ENCODE results near the gene GRID1. TPM values are rescaled to one million over a fixed set of nuclear protein-coding genes. Genes with fewer than 3 reads are reported as not detected.

Gene GRID1
- total and polyA plus RNA-seq, 9 of the 15 experiments (the other 6 are each of a cell fraction or from before 2014, with no cell fraction given), result 0.01 to 7.2 (median 1.2) TPM

DNA sequence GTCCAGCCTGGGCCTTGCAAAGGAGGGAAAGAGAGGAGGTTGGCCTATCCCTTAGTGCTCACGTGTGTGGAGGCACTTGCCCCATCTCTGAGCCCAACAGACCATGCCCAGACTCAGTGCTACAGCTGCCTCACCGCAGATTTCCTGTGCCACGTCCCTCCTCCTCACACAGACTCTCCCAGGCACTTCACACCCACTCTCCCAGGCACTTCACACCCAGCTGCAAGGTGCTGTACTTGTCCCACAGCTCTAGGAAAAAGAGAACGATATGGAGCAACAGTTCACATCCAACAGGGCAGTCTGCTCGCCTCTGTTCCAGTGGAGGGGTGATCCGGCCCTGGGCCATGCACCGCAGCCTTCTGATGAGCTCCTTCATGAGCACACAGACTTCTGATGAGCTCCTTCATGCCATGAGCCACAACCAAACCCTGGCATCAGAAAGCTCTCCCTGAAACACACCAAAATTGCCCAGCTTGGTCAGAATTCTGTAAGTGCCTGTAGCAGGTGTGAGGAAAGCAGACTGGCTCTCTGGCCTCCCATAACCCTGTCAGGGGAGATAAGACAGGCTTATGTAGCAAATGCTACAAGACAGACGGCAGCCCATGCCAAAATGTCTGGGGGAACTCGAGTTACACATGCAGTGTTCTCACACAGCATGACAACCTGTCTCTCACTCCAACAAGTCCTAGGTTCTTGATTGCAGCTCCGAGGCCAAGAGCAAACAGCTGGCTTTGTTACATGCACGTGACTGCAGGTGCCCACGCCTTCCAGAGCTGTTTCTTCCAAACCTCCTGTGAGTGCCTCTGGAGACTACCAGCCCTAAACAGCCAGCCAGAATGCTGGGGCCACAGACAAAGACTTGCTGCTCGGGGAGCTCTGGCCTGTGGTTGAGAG, 348.5 kb downstream of the GRID1 start:
- no peaks in the 10 kb centered on the region for H3K36me3 ChIP-seq (ENCODE audit: control insufficient read depth, insufficient read depth, low read length)
- ChIA-PET CTCF (ENCODE audit: low intra/inter-chr PET ratio) (no interaction called here), POLR2A (no interaction called here)
- peaks cover 4 to 24% of the 10 kb centered on the region in 2 experiments; a peak in 2 of 5 replicates for H3K27me3 ChIP-seq (ENCODE audit: control insufficient read depth in 2 of 2, insufficient read depth in 2 of 2, low read length in 2 of 2)
- no TSS peak for BruUV-seq (replicated peaks)
- H3K4me2 ChIP-seq (ENCODE audit: insufficient read depth, low read length), result no peak overlapping the region
- WGBS (ENCODE audit: insufficient coverage, low coverage, missing lambda C conversion rate), result under 1% methylated on average over 13 of the region's 13 CpGs
- H3K27ac ChIP-seq (ENCODE audit: extremely low read depth, low read depth, low read length), result no peak overlapping the region
- no peak for DNase-seq (ENCODE audit: extremely low read depth in 1 of 4, low spot score in 3 of 4)
- H3K4me1 ChIP-seq (replicated peaks in 1 of 2; ENCODE audit: control insufficient read depth in 2 of 2, insufficient read depth in 2 of 2, low read length in 2 of 2), result no peaks in the 10 kb centered on the region
- H3K4me3 ChIP-seq, result no peak overlapping the region
- in situ Hi-C loops (cut with MboI), result no loop called here
- intact Hi-C loops (cut with micrococcal nuclease), result no loop called here
- no peak; the same call in 2 of the 3 replicates for ATAC-seq
- H2AFZ ChIP-seq (ENCODE audit: low read depth, low read length), result no peak overlapping the region
- H3K79me2 ChIP-seq (ENCODE audit: control insufficient read depth, insufficient read depth, low read length), result no peaks in the 10 kb centered on the region
- H4K20me1 ChIP-seq (replicated peaks; ENCODE audit: control insufficient read depth, insufficient read depth, low read length), result peaks cover 4% of the 10 kb centered on the region; the same call in 1 of the 2 replicates
- no peaks in the 10 kb centered on the region for H3K9me1 ChIP-seq (ENCODE audit: control insufficient read depth, insufficient read depth, low read length)
- no peaks in the 10 kb centered on the region for H3K9me3 ChIP-seq (replicated peaks; ENCODE audit: control insufficient read depth, insufficient read depth, low read depth, low read length)
- FAIRE-seq, result no peak
- no peak overlapping the region for H3K9ac ChIP-seq (ENCODE audit: insufficient read depth in 1 of 2, low read depth in 2 of 2, low read length in 2 of 2)
- TF ChIP-seq ZNF431 (CRISPR knock-in tag; IDR thresholded peaks at IDR 0.05) (no peak), PPARD (CRISPR knock-in tag; IDR thresholded peaks at IDR 0.05) (no peak), NONO (IDR thresholded peaks at IDR 0.05; ENCODE audit: low read depth in 2 of 2, low read length in 1 of 2) (no peak), ZFX (CRISPR knock-in tag; IDR thresholded peaks at IDR 0.05) (no peak), FOXM1 (IDR thresholded peaks at IDR 0.05; ENCODE audit: low read depth) (no peak), FOXM1 (CRISPR knock-in tag; IDR thresholded peaks at IDR 0.05; ENCODE audit: low read depth) (no peak), ETS2 (tag; IDR thresholded peaks at IDR 0.05; ENCODE audit: borderline replicate concordance, poor library complexity, severe bottlenecking) (no peak), ZNF699 (CRISPR knock-in tag; IDR thresholded peaks at IDR 0.05; ENCODE audit: insufficient replicate concordance) (no peak), SRSF9 (IDR thresholded peaks at IDR 0.05; ENCODE audit: borderline replicate concordance, low read depth, low read length) (no peak), XRCC3 (IDR thresholded peaks at IDR 0.05) (no peak), CHD2 (IDR thresholded peaks at IDR 0.05; ENCODE audit: low read depth, low read length) (no peak), TRIM28 (IDR thresholded peaks at IDR 0.05) (no peak)
- TF ChIP-seq, protein P1, sequence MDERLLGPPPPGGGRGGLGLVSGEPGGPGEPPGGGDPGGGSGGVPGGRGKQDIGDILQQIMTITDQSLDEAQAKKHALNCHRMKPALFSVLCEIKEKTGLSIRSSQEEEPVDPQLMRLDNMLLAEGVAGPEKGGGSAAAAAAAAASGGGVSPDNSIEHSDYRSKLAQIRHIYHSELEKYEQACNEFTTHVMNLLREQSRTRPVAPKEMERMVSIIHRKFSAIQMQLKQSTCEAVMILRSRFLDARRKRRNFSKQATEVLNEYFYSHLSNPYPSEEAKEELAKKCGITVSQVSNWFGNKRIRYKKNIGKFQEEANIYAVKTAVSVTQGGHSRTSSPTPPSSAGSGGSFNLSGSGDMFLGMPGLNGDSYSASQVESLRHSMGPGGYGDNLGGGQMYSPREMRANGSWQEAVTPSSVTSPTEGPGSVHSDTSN (CRISPR knock-in tag; IDR thresholded peaks at IDR 0.05; ENCODE audit: low read depth), result no peak
- TF ChIP-seq, protein P1 (tag; conservative IDR thresholded peaks at IDR 0.05; ENCODE audit: low read depth), result no peak
- TF ChIP-seq, protein P2, sequence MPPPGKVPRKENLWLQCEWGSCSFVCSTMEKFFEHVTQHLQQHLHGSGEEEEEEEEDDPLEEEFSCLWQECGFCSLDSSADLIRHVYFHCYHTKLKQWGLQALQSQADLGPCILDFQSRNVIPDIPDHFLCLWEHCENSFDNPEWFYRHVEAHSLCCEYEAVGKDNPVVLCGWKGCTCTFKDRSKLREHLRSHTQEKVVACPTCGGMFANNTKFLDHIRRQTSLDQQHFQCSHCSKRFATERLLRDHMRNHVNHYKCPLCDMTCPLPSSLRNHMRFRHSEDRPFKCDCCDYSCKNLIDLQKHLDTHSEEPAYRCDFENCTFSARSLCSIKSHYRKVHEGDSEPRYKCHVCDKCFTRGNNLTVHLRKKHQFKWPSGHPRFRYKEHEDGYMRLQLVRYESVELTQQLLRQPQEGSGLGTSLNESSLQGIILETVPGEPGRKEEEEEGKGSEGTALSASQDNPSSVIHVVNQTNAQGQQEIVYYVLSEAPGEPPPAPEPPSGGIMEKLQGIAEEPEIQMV (tag; conservative IDR thresholded peaks at IDR 0.05; ENCODE audit: low read depth), result no peak
- TF ChIP-seq, protein P3, sequence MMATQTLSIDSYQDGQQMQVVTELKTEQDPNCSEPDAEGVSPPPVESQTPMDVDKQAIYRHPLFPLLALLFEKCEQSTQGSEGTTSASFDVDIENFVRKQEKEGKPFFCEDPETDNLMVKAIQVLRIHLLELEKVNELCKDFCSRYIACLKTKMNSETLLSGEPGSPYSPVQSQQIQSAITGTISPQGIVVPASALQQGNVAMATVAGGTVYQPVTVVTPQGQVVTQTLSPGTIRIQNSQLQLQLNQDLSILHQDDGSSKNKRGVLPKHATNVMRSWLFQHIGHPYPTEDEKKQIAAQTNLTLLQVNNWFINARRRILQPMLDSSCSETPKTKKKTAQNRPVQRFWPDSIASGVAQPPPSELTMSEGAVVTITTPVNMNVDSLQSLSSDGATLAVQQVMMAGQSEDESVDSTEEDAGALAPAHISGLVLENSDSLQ (IDR thresholded peaks at IDR 0.05), result no peak
